Stimulated activated CD4-positive, alpha-beta T cell treated with anti-CD3 and anti-CD28 coated beads, Interleukin-2, amount 100 ng/mL, for 48 hours (primary cell): ENCODE data around the gene TNPO3.
"Not testable (repeated sequence)": the region's sequence is repeated elsewhere in the genome, so short reads cannot be mapped to it uniquely, and the experiment has no call there.

Source experiments
- DNase-seq, 2 donors: peaks; one replicate each; pipeline ENCODE4 v3.0.0-alpha.2; 2020

The TNPO3 gene

DNA sequence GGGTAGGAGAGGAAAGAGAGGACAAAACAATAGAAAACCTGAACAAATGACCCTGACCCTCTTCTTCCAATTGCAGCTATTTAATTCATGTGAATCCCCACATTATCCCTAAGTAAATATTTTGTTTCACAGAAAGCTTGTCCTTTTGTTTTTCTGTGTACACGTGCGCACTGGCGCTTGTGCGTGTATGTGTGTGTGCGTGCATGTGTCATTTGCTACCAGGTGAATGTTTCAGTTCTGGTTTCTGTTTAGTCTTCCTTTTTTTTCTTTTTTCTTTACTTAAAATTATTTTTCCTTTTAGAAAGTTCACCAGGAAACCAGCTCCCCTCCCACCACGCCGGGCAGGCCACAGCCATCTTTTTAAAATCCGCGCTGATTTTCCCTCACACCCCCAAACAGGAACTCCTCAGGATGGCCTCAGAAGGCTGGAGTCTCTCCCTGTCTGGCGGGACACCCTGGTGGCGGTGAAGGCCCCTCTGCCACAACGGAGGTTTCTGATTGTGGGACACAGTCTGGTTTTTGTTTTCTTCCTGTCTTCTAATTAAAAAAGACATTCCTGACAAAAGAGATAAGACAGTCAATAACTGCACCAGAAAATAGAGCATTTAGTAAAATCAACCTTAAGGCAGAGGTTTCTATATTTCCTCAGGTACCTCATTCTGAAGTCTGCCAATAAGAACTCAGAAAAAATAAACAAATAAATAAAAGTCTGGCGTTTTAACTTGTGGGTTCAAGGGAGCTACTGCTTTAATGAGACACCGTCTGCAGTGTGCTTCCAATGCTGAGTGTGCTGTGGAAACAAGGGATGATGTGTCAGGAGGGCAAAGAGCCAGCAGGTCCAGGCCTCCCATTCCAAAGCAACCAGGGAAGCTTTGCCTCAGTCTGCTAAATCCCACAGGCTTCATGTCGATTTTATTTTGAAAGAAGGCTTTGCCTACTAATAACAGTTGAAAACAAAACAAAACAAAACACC is 99.8 kb downstream of the TNPO3 start:
- DNase-seq: no peak

DNA sequence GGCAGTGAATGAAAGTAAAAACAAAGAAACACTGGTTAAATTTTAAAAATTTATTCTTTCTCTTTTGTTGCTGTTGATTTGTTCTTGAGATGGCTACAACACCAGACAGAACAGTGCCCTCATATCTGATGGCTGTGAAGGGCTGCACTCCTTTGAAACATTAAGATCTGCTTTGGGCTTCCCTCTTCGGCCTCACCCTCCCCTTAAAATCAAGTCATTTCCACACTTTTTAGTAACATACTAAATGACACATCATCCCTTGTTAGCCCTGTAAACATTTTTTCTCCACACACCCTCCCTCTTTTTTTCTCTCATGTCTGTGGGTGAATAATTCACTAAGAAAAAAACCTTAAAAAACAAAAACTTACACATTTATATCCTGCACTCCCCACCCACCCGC is 100.8 kb downstream of the TNPO3 start:
- DNase-seq: no peak

GRCh38 chr7:128951296-128951695 is 103.6 kb downstream of the TNPO3 start:
- DNase-seq: no peak

GRCh38 chr7:128948976-128949760 is 105.7 kb downstream of the TNPO3 start:
- no peak for DNase-seq

- no peak for DNase-seq
Observed at GRCh38 chr7:128948312-128948973, 106.5 kb downstream of the TNPO3 start.

DNA sequence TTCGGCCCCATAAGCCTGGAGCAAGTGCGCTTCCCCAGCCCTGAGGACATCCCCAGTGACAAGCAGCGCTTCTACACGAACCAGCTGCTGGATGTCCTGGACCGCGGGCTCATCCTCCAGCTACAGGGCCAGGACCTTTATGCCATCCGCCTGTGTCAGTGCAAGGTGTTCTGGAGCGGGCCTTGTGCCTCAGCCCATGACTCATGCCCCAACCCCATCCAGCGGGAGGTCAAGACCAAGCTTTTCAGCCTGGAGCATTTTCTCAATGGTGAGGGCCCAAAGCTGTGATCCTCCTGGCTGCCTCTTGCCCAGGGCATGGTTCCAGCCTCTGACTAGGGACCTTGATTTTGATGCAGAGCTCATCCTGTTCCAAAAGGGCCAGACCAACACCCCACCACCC is 107.1 kb downstream of the TNPO3 start:
- DNase-seq: no peak

- DNase-seq: no peak
Observed at GRCh38 chr7:128946936-128947830, 107.7 kb downstream of the TNPO3 start.

DNA sequence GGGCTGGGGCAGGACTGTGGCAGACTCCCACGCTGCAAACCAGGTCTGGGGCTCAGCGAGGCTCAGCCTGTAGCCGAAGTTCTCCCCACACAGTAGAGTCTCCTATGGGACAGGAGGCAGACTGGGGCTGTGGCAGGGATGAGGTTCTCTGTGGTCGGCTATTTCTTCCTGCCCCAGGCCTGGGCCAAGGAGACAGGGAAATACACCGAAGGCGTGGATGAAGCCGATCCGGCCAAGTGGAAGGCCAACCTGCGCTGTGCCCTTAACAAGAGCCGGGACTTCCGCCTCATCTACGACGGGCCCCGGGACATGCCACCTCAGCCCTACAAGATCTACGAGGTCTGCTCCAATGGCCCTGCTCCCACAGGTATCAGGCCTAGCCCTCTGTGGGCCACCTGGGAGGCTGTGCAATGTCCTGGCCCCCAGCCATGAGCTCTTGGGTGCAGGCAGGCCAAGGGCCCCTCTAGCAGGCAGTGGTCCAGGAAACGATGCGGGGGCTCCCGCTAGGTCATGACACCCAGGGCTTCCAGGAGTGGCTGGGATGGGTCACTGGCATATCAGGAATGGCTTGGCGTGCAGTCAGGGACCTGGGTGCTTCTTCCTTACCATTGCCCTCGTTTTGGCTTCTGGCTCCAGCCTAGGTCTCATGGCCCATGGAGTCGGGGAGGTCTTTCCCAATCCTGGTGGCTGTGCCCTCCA is 109.1 kb downstream of the TNPO3 start:
- no peak for DNase-seq

- no peak for DNase-seq
Observed at GRCh38 chr7:128944487-128945236, 110.2 kb downstream of the TNPO3 start.

DNA sequence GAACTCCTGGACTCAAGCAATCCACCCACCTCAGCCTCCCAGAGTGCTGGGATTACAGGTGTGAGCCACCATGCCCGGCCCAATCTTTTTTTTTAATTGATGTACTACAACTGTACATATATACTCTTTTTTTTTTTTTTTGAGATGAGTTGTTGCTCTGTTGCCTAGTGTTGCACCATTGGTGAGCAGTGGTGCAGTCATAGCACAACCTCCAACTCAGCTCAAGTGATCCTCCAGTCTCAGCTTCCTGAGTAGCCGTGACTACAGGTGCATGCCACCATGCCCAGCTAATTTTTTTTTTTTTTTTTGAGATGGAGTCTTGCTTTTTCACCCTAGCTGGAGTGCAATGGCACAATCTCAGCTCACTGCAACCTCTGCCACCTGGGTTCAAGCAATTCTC is 111.7 kb downstream of the TNPO3 start:
- not testable (repeated sequence) for DNase-seq

GRCh38 chr7:128941946-128942526 is 112.9 kb downstream of the TNPO3 start:
- DNase-seq: no peak

DNA sequence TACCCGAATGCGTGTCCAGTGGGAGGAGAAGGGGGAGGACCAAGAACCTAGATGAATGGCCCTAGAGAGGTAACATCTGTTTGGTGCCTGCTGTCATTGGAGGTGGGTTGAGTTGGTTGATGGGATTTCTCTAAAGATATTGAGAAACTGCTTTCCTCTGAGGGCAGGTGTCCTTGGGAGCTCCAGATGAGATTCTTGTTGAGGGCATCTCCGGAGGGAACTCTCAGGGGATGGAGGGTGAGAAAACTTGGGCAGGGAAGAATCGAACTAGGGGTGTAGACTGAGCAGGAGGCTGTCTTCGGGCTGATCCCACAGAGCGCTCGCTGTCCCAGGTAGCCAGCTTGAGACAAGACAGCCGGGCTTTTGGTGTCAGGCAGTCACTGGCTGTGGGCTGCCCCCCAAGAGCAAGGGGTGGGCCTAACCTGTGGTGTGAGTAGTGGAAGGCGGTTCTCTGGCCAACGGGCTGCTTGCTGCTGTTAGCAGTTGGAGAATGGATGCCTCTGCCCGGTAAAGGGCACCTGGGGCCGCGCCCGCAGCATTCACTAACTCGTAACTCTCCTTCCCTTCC is 113.5 kb downstream of the TNPO3 start:
- no peak for DNase-seq

DNA sequence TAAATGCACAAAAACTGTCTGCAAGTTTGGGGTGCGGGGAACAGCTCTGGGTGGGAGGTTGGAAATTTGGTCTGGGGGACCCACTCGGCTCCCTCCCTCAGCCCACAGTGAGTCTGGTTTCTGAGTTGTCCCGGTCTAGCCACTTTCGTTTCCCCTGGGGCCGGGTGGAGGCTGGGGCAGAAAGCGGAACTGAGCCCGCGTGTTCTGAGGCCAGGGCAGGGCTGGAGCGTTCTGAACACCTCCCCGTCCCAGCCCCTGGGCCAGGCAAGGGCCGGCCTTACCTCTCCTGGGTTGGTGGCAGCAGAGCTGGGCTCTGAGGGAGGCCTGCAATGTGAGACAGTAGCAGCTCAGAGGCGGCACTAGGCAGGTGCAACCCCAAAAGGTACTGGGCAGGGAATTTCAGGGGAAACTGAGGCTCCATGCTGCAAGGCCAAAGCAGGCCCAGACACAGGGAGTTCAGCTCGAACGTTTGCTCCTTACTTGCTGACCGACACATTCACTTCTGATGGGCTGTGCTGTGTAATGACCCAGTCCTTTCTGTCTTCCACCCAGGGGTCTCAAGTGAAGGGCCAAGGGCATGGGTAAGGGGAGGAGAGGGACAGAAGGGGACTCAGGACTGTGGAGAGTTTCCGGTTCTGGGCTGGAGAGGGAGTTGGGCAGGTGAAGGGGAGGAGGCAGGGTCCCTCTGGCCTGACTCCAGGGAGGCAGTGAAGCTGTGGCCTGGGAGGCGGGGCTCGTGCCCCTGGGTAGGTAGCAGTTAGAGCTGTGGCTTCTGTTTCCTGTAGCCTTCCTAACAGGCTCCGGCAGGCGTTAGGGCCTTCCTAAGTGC is 114.2 kb downstream of the TNPO3 start:
- no peak for DNase-seq

GRCh38 chr7:128939861-128940410 is 115.0 kb downstream of the TNPO3 start:
- no peak for DNase-seq

GRCh38 chr7:128939075-128939860 is 115.6 kb downstream of the TNPO3 start:
- no peak for DNase-seq

DNA sequence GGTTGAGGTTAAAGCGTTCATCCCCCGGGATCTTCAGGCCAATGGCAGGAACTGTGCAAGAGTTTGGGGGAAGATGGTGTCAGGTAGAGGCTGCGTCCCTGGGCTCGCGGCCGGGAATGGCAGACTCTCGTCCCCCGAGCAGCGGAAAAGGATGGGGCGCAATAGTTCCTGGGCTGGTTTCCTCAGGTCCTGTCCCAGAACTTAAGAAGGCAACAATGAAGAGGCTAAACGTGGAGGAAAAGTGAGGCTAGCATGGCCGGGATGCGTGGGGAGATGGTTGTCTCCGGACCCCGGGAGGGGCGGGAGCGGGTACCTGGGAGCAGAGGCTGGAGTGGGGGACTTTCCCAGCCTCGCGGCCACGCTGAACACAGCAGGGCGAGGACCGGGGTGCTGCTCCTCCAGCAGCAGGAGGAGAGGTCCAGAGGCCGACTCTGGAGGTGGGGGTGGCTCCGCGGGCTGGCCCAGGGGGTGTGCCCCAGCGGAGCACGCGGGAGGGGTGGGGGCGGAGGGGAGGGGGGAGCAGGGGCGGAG is 116.3 kb downstream of the TNPO3 start:
- DNase-seq: no peak

DNA sequence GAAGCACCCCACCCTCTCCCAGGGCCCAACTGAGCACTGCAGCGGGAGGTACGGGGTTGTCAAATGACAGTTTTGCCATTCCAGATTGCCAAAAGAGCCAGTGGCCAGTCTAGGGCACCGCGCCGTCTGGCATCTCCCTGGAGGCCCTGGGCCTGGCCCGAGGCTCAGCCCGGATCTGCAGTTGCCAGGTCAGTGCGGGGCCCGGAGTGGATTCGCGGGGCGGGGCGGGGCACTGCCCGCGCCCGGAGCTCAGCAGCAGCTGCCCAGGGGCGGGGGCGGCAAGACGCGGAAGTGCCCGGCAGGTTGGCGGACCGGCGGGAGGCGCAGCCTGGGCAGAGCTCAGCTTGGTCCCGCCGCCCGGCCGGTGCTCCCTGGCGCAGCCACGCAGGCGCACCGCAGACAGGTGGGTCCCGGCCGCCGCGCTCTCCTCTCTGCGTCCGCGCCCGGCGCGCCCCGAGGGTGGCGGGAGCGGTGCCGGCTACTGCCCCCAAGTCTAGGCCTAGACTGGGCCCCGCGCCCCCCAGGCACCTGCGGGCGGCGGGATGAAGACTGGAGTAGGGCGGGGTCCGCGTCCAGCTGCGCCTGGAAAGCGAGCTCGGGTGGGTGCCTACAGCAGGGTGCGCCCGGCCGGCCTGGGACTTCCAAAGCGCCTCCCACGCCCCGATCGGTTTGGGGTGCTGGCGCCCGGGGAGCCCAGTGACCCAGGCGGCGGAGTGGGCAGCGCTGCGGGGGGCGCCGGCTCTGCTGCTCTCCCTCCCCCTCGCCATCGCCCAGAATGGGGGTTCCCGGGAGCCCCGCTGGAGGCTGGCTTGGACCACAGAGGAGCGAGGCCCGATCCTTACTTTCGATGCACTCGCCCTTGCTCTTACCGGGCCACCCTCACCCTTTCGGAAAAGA is 117.0 kb downstream of the TNPO3 start, which contains the start of gene IRF5:
TSS of gene IRF5 (plus strand) at position 281 of the 897 bp plus-strand sequence. CDS start 4,155 bp downstream, outside the sequence.
- DNase-seq: no peak
